Stimulated activated CD4-positive, alpha-beta T cell treated with anti-CD3 and anti-CD28 coated beads, Interleukin-2, amount 100 ng/mL, for 48 hours (primary cell): ENCODE results near the gene SLC35F3.
A peak's percentile ranks its signal among the peaks of the same experiment; 100 is the strongest.
"Not testable (repeated sequence)": the region's sequence is repeated elsewhere in the genome, so short reads cannot be mapped to it uniquely, and the experiment has no call there.

Experiments used
- DNase-seq, 2 donors: peaks; one replicate each; pipeline ENCODE4 v3.0.0-alpha.2; 2020

The SLC35F3 gene

DNA sequence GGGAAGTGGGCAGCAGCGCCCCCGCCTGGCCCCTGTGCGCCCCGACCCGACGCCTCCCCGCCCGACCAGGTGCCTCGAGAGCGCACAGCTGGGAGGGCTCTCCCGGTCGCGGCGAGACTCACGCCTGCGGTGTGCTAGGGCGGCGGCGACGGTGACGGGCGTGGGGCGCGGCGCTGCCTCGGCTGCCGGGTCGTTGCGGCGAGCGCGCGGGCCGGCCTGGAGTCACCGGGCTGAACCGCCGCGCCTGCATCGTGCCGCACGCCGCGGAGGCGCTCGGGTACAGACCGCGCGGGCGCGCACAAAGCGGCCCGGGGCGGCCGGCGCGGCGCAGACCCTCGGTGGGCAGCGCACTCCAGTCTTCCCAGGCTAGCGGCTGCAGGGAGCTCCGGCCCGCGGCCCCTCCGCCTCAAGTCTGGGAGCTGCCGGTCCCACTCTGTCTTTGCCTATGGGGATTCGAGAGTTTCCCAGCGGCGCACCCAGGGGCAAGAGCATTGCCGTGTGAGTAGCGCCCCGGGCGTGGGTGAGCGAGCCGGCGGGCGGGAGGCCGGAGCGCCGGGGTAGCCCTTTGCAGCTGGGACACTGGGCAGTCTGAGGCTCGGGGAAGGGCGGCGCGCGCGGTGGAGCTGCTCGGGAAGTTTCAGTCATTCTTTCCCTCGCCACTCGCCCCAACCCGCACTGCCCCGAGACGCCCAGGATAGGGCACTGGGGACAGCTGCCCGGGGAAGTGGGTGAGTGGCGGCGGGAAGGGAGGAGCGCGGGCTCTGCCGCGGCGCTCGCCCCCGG lies at the start of gene SLC35F3:
SLC35F3 (plus strand) TSS at position 44 of the 783 bp plus-strand sequence.
- peak; percentile 3 to 17 for DNase-seq

DNA sequence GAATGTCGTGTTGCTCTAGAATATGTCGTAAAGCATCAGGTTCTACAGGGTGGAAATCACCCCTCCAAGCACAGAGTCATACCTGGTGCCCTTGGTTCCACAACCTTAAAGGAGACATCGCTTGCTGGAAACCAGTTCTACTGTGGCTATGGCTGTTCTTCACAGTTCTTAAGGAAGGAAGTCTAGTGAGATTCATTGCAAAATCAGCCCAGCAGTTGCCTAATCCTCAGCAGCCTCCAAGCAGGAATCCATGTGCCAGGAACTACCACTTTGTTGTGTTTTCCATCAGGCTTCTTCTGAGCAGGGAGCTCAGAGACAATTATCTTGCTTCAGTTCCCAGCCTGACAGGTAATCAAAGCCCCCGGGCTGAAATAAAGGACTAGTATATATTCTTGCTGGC lies 45.0 kb upstream of the SLC35F3 start:
- DNase-seq = no peak

DNA sequence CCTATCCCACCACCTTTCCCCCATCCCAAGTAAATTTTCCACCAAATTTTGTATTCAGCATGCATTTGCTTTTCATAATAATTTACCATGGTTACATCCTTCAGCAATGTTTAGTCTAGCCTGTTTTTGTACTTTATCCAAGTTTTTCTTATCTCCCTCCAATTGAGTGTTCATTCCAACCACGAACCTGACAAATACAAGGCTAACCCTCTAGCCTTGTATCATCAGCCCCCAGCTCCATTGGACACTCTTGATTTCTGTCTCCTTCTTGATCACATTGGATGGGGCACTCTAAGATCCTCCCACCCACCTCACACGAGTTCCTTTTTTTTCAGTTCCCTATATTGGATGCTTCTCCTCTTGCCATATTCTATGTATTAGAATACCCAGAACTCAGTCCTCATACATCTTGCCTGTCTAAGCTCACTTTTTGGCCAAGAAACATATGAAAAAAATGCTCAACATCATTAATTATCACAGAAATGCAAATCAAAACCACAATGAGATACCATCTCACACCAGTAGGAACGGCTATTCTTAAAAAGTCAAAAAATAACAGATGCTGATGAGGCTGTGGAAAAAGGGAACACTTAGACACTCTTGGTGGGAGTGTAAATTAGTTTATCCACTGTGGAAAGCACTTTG lies 40.5 kb upstream of the SLC35F3 start:
- DNase-seq = no peak

DNA sequence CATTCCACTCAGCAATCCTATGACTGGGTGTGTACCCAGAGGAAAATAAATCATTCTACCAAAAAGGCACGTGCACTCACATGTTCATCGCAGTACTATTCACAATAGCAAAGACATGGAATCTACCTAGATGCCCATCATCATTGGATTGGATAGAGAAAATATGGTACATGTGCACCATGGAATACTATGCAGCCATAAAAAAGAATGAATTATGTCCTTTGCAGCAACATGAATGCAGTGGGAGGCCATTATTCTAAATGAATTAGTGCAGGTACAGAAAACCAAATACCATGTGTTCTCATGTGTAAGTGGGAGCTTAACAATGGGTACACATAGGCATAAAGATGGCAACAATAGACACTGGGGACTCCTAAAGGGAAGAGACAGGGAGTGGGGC lies 39.9 kb upstream of the SLC35F3 start:
- no peak for DNase-seq

DNA sequence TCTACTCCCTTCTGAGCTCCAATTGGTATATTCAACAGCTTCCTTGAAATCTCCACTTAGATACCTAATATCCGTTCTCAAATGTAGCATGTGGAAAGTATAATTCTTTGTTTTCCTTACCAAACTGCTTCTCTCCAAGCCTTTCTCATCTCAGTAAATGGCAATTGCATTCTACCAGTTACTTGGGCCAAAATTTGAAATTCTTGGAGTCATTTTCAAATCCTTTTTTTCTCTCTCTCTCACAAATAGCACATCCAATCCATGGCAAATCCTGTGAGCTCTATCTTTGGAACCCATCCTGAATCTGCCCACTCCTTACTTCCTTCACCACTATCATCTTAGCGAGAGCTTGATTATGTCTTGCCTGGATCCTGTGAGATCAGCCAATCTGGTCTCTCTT lies 39.3 kb upstream of the SLC35F3 start:
- DNase-seq = no peak

DNA sequence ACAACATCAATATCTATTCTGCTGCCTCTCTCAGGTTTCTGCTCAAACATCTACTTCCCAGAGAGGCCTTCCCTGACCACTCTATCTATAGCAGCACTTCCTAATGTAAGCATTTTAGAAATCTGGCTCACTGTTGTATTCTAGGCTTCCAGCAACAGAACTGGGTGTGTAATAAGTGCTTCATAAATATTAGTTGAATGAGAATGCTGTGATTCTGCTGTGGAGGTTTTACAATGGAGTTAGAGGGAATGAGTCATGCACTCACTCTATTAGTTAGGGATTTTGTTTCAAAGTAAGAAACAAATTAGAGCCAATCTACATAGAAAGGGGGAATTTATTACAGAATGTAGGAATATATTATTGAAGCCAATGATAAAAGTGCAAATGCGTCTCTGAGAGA lies 38.6 kb upstream of the SLC35F3 start:
- DNase-seq = no peak

DNA sequence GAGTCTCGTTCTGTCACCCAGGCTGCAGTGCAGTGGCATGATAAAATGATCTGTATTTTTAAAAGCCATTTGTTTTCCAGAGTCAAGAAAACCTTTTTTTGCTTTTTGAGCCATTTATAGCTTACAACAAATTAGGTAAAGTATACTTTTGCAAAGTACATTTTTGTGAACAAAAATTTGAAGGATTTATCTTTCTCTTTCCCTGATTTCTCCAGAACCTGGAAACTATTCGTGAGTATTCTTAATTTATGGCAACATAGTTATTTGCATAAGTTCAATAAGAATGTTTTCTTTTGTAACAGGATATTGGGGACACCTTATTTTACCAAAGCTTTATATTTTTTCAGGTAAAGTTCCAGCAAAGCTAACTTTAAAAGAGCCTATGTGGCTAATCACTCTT lies 37.4 kb upstream of the SLC35F3 start:
- no peak for DNase-seq

DNA sequence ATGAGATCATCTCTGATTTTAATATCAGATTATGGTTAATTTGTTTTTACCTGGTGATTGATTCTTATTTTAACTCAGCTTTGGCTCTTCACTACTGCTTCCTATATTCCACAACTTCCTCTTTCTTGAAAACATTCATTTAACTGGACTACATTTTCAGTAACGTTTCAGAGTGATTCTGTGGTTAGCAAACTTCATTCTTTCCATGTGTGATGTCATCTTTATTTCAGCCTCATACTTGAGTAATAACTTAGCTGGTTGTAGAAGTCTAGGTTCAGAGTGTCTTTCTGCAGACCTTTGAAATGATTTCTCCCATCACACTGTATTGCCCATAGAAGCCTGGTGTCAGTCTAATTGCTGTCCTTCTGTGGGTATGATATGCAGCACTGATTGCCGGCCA lies 36.0 kb upstream of the SLC35F3 start:
- no peak for DNase-seq

DNA sequence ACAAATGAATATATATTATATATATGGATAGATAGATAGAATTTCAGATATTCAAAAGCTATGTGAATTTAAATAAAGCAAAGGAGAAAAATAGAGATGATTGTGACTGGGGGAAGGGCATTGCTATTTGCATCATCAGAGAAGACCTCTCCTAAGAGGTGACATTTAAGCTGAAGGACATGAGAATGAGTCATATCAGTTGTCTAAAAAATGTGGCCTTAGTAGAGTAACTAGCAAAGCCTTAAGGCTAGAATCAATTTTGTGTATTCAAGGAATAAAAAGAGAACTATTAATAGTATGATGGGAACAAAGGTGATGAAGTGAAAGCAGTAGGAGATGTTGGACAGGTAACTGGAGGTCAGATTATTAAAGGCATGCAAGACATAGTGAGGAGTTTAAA lies 34.8 kb upstream of the SLC35F3 start:
- DNase-seq = no peak

DNA sequence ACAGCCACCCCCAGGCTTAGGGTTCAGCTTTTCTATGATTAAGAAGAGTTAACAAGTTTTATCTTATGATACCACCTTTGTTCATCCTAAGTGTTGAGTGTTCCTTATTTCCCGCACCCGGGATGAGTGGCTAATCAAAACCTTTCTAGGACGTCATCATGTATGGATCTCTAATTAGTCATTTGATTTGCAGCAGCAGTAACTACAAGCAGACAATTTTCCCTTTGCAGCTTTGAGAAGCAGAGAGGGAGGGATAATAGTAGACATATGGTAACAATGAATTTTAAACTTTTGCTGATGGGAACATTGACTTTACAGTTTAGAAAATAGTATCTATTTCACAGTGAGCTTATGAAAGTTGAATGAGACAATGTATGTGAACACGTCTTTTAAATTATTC lies 30.8 kb upstream of the SLC35F3 start:
- no peak for DNase-seq

DNA sequence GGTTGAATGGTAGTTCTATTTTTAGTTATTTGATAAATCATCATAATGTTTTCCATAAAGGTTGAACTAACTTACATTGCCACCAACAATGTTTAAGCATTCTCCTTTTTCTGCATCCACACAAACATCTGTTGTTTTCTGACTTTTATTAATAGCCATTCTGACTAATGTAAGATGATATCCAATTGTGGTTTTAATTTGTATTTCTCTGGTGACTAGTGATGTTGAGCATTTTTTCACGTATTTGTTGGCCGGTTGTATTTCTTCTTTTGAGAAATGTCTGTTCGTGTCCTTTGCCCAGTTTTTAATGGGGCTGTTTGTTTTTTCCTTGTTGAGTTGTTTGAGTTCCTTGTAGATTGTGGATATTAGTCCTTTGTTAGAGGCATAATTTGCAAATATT lies 24.6 kb upstream of the SLC35F3 start:
- DNase-seq = no peak

DNA sequence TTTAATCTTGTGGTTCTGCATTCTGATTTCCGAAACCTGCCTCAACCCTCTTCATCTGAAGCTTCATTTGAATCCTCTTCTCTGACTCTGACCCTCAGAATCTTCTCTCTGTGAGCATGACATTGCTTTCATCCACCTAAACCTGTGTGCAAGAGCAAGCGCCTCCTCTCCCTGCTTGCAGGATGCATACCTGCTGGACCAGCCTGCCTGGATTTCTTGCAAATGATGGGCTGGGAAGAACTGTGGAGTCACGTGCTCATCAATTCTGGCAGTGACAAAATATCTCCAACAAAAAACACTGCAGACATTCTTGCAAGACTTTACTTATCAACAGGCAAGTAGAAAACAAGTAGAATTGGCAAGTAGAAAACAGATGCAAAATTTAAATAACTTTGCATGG lies 20.8 kb upstream of the SLC35F3 start:
- no peak for DNase-seq

DNA sequence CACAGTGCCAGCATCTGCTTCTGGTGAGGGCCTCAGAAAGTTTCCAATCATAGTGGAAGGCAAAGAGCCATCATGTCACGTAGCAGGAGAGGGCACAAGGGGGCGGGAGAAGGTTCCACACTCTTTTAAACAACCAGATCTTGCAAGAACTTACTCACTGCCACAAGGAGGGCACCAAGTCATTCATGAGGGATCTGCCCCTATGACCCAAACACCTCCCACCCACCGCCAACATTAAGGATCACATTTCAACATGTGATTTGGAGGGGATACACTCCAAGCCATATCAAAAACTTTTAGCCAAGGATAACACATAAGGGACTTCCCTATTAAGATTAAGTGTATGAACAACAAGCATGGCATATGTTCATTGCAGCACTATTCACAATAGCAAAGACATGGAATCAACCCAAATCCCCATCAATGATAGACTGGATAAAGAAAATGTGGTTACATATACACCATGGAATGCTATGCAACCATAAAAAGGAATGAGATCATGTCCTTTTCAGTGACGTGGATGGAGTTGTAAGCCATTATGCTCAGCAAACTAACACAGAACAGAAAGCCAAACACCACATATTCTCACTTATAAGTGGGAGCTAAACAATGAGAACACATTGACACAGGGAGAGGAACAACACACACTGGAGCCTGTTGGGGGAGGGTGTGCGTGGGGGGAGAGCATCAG lies 19.9 kb upstream of the SLC35F3 start:
- DNase-seq = no peak

DNA sequence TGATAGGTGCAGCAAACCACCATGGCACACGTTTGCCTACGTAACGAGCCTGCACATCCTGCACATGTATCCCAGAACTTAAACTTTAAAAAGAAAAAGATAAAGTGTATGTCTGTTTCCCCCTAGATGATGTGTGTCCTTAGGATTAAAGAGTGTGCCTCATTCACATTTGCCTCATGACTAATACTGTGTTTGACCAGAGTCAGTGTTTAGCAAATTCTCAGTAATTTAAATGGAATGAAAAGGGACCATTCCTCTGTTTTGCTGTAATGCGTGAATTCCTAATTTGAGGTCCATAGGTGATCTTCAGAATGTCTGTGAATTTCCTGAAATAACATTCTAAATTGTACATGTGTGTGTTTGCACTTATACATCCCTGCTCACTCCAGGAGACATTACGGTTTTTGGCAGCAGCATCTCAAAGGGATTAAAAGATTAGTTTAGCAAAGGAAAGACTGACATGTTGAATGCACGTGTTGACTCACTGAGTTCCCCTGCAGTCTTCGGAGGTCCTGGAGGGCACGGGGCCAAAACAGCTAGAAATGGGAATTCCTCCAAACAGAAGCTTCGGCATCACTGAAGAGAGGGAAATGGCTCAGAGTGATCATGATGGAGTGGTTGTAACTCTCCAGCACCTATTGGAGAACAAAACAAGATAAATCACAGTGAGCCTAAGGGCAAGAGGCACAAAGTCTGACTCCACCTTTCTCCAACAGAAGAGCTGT lies 19.1 kb upstream of the SLC35F3 start:
- no peak for DNase-seq

DNA sequence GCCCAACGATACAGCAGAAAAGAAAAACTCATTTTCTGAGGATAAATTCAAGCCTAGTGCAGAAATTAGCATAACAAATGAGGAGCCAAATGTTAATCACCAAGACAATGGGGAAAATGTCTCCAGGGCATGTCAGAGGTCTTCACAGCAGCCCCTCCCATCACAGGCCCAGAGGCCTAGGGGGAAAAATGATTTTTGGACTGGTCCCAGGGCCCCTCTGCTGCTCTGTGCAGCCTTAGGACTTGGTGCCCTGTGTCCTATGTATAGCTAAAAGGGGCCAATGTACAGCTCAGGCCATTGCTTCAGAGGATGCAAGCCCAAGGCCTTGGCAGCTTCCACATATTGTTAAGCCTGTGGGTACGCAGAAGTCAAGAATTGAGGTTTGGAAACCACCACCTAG lies 13.3 kb upstream of the SLC35F3 start:
- not testable (repeated sequence) for DNase-seq

DNA sequence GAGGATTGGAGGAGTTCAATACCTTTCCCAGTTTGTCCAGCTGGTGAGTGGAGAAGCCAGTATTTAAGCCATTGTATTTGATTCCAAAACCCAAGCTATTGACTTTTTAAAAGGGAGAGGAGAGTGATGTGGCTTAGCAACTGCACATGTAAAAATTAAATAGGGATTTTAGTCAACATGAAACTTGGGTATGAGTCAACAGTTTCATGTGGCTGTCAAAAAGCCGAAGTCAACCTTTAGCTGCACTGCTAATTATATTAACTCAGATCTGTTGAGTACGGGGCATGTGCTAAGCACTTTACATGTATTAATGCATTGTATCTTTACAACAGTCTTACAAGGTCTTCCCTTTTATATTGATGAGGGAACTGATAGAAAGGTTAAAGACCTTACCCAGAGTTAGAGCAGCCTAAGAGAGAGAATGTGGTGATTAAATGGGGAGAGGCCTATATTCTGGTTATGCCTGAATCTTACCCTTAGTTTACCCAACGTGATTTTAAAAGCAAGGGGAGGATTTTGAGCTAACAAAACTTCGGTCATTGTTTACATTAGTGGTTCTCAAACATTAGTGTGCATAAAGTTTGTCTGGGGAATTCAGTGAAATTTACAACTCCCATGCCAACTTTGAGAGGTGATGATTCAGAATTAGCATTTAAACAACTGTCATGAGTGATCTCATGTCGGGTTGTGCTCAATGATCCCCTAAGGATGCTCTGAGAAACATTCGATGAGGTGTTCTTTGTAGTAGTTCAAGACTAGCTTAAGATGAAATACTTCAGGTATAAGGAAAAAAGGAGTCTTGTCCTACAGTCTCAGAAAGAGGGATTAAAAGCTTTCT lies 6.9 kb upstream of the SLC35F3 start:
- DNase-seq = no peak

DNA sequence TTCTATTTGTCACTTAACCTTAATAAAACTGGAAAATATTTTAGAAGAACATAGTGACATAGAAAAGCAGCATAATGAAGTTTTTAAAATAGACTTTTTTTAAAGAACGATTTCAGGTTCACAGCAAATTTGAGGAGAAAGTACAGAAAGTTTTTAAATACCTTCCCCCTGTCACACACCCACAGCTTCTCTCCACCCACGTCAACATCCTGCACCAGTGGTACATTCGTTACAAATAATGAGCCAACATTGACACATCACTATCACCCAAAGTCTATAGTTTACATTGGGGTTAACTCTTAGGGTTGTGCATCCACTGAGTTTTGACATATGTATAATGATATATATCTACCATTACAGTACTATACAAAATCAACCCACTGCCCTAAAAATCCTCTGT lies 3.0 kb upstream of the SLC35F3 start:
- DNase-seq = no peak

DNA sequence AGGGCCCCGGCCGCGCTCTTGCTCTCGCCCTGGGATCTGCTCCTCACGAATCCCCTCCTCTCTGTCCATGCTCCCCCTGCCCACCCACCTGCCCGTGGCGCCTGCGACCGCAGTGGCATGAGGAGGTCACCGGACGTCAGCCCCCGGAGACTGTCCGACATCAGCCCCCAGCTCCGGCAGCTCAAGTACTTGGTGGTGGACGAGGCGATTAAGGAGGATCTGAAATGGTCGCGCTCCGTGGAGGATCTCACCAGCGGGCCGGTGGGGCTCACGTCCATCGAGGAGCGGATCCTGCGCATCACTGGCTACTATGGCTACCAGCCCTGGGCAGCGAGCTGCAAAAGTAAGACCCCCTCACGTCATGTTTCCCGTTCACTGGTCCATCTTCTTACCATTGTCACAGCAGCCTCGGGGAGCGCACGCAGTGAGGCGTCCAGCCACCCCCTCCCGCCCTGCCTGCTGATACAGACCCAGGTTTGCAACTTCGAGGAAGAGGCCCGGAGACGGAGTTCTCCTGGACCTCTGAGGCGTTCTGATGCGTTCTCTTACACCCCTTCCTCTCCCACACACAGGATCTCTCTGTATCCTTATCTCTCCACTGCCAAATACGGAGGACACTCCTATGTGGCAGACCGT lies 1.1 kb downstream of the SLC35F3 start:
- no peak for DNase-seq

DNA sequence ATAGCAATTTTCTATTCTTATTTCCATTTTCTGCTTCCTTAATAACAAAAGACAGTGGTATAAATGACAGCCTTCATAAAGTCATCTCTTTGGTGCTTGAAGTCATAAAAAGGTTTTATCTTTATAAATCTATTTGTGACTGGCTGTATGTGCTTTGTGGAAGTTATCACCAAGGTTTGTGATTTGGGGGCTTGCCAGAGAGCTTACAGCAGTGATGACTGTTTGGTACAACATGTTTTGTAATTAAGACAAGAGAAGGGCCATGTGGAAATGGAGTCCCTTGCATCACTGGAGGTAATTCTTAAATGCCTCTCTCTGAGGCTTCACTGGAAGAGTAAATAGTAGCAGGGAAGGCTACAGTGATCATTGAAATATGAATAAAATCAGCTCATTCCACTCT lies 2.7 kb downstream of the SLC35F3 start:
- no peak for DNase-seq

DNA sequence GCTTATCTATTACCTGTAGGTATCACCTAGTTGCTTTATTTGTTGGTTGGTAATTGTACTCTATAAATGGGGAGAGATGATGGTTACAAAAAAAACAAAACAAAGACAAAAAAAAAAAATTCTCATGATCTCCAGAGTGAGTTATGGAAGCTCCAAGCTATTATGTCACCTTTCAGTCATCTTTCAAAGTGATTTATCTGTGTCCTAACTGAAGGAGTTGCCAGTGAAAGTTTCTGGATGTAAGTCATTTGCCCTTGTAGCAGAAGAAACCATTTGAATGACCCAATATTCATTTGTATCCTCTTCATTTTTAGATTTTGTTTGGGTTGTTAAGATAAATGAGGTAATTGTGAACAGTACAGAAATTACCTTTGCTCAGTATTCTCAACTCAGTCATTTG lies 3.6 kb downstream of the SLC35F3 start:
- DNase-seq = no peak

DNA sequence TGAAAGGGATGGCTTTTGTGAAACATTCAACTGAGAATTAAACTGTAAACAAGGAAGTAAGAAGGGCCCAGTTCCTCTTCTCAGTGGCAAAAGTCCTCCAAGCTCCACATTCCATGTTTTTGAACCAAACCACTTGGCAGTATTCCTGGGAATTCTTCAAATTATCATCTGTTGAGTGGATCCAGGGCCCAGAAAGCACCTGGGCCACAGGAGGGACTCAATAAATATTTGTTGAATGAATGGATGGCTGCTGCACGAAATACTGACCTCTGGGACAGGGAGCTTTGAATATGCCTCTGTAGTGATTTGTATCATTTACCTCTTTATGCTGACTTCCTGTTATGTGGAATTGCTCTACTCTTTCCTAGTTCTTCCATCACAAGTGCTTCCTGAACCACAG lies 4.7 kb downstream of the SLC35F3 start:
- DNase-seq = no peak

DNA sequence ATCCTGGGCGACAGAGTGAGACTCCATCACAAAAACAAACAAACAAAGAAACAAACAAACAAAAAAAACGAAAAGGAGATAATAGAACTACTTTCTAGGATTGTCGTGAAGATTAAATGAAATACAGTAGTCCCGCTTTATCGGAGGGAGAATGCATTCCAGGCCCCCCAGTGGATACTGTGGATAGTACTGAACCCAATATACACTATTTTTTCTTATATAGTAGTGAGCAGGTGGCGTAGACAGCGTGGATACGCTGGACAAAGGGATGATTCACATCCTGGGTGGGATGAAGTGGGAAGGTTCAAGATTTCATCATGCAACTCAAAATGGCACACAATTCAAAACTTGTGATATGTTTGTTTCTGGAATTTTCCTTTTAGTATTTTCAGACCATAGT lies 8.0 kb downstream of the SLC35F3 start:
- no peak for DNase-seq
